SK-N-SH treated with all-trans-retinoic acid at 6 μM for 48 hours (cell line): ENCODE results near the gene CRACR2A.

Experiments used
- ATAC-seq: fragments of 200-7000 bp; cut with Tn5 transposase; 3 replicates; pipeline ENCODE4 v1.9.1; 2020; ENCODE audit warnings: mild to moderate bottlenecking, moderate library complexity
- BACH2 ChIP-seq: fragments of 250-450 bp; sonication (Bioruptor Pico); IDR thresholded peaks from 2 replicates; pipeline ENCODE4 v1.9.0; 2021; ENCODE audit warnings: mild to moderate bottlenecking, borderline replicate concordance
- CREB5 ChIP-seq: fragments of 250-450 bp; sonication (Bioruptor Pico); IDR thresholded peaks from 2 replicates; pipeline ENCODE4 v1.5.1; 2020; ENCODE audit warnings: low read depth, mild to moderate bottlenecking, moderate library complexity
- CSDC2 ChIP-seq: fragments of 250-450 bp; sonication (Bioruptor Pico); IDR thresholded peaks from 2 replicates; pipeline ENCODE4 v1.5.0; 2020; ENCODE audit warnings: mild to moderate bottlenecking, moderate library complexity
- CSRNP3 ChIP-seq: fragments of 250-450 bp; sonication (Bioruptor Pico); IDR thresholded peaks from 2 replicates; pipeline ENCODE4 v1.5.1; 2021; ENCODE audit warnings: mild to moderate bottlenecking, moderate library complexity
- ESRRG ChIP-seq: fragments of 250-450 bp; sonication (Bioruptor Pico); IDR thresholded peaks from 2 replicates; pipeline ENCODE4 v1.6.1; 2021; ENCODE audit warnings: mild to moderate bottlenecking
- GLIS3 ChIP-seq: fragments of 250-450 bp; sonication (Bioruptor Pico); IDR thresholded peaks from 2 replicates; pipeline ENCODE4 v1.5.0; 2020; ENCODE audit warnings: mild to moderate bottlenecking, moderate library complexity
- ISL1 ChIP-seq: fragments of 250-450 bp; sonication (Bioruptor Pico); IDR thresholded peaks from 2 replicates; pipeline ENCODE4 v2.1.2; 2022; ENCODE audit warnings: mild to moderate bottlenecking, moderate library complexity
- PATZ1 ChIP-seq: fragments of 250-450 bp; sonication (Bioruptor Pico); IDR thresholded peaks from 2 replicates; pipeline ENCODE4 v1.8.0; 2020; ENCODE audit warnings: mild to moderate bottlenecking, moderate library complexity, borderline replicate concordance
- POU6F1 ChIP-seq: fragments of 250-450 bp; sonication (Bioruptor Pico); IDR thresholded peaks from 2 replicates; pipeline ENCODE4 v1.8.0; 2021; ENCODE audit warnings: low read depth, mild to moderate bottlenecking, moderate library complexity, borderline replicate concordance
- PPARA ChIP-seq: fragments of 250-450 bp; sonication (Bioruptor Pico); IDR thresholded peaks from 2 replicates; pipeline ENCODE4 v1.5.0; 2020; ENCODE audit warnings: mild to moderate bottlenecking, borderline replicate concordance
- RARB ChIP-seq: fragments of 250-450 bp; sonication (Bioruptor Pico); IDR thresholded peaks from 2 replicates; pipeline ENCODE4 v1.8.0; 2021; ENCODE audit warnings: mild to moderate bottlenecking, moderate library complexity
- SNAI2 ChIP-seq: fragments of 250-450 bp; sonication (Bioruptor Pico); IDR thresholded peaks from 2 replicates; pipeline ENCODE4 v1.5.0; 2020; ENCODE audit warnings: mild to moderate bottlenecking, moderate library complexity
- TCF4 ChIP-seq: fragments of 250-450 bp; sonication (Bioruptor Pico); IDR thresholded peaks from 2 replicates; pipeline ENCODE4 v1.8.0; 2021; ENCODE audit warnings: mild to moderate bottlenecking, moderate library complexity, borderline replicate concordance
- TOX ChIP-seq: fragments of 250-450 bp; sonication (Bioruptor Pico); IDR thresholded peaks from 2 replicates; pipeline ENCODE4 v1.8.0; 2021; ENCODE audit warnings: mild to moderate bottlenecking, moderate library complexity, borderline replicate concordance
- ZC3H10 ChIP-seq: fragments of 250-450 bp; sonication (Bioruptor Pico); IDR thresholded peaks from 2 replicates; pipeline ENCODE4 v1.5.1; 2021; ENCODE audit warnings: mild to moderate bottlenecking, moderate library complexity
- ZFP3 ChIP-seq: fragments of 250-450 bp; sonication (Bioruptor Pico); IDR thresholded peaks from 2 replicates; pipeline ENCODE4 v1.5.0; 2020; ENCODE audit warnings: mild to moderate bottlenecking, moderate library complexity
- ZFP30 ChIP-seq: fragments of 450-650 bp; formaldehyde crosslinking; IDR thresholded peaks from 2 replicates; pipeline ENCODE4 v1.5.0; 2022; ENCODE audit warnings: mild to moderate bottlenecking, moderate library complexity
- ZNF565 ChIP-seq: fragments of 450-650 bp; formaldehyde crosslinking; conservative IDR thresholded peaks from 2 replicates; pipeline ENCODE4 v1.5.0; 2020; ENCODE audit warnings: low read depth, mild to moderate bottlenecking, moderate library complexity
- ZNF70 ChIP-seq: fragments of 450-650 bp; formaldehyde crosslinking; IDR thresholded peaks from 2 replicates; pipeline ENCODE4 v1.5.0; 2020; ENCODE audit warnings: mild to moderate bottlenecking, moderate library complexity
- ZNF8 ChIP-seq: fragments of 450-650 bp; formaldehyde crosslinking; IDR thresholded peaks from 2 replicates; pipeline ENCODE4 v1.5.0; 2020; ENCODE audit warnings: mild to moderate bottlenecking, moderate library complexity

CRACR2A gene

GRCh38 chr12:3713947-3714346, 39.0 kb downstream of the CRACR2A start:
- no peak for ATAC-seq
- TF ChIP-seq GLIS3, result no peak
- TF ChIP-seq ISL1 (CRISPR knock-in tag), result no peak
- no peak for TF ChIP-seq PPARA (CRISPR knock-in tag)
- no peak for TF ChIP-seq ESRRG (CRISPR knock-in tag)
- TF ChIP-seq PATZ1 (CRISPR knock-in tag), result no peak
- no peak for TF ChIP-seq CSRNP3 (CRISPR knock-in tag)
- TF ChIP-seq TCF4, result no peak
- TF ChIP-seq ZNF8 (CRISPR knock-in tag), result no peak
- TF ChIP-seq CREB5, result no peak
- TF ChIP-seq ZFP30 (CRISPR knock-in tag), result no peak
- no peak for TF ChIP-seq ZFP3 (CRISPR knock-in tag)
- TF ChIP-seq ZNF70, result no peak
- TF ChIP-seq POU6F1 (CRISPR knock-in tag), result no peak
- no peak for TF ChIP-seq TOX (CRISPR knock-in tag)
- TF ChIP-seq ZNF565, result no peak

DNA sequence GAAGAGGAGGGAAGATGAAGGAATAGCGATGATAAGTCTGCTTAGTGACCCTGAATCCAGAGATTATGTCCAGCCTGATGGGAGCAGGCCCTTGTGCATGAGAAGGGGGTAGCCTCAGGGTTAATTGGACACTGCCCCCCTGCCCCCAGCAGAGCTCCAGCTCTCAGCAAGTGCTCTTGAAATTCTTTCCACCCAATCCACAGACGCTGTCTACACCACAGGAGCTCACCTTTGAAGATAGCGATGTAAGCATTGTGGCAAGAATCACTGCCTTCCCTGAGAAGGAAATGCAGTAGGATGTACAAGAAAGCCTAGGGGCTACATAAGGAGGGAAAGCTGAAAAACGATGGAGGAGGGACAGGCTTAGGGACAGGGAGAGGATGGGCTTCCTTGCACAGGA, 39.4 kb downstream of the CRACR2A start:
- no peak for ATAC-seq
- TF ChIP-seq ZNF8 (CRISPR knock-in tag), result no peak
- no peak for TF ChIP-seq SNAI2 (CRISPR knock-in tag)
- TF ChIP-seq ZNF70, result no peak
- TF ChIP-seq ZFP3 (CRISPR knock-in tag), result no peak

DNA sequence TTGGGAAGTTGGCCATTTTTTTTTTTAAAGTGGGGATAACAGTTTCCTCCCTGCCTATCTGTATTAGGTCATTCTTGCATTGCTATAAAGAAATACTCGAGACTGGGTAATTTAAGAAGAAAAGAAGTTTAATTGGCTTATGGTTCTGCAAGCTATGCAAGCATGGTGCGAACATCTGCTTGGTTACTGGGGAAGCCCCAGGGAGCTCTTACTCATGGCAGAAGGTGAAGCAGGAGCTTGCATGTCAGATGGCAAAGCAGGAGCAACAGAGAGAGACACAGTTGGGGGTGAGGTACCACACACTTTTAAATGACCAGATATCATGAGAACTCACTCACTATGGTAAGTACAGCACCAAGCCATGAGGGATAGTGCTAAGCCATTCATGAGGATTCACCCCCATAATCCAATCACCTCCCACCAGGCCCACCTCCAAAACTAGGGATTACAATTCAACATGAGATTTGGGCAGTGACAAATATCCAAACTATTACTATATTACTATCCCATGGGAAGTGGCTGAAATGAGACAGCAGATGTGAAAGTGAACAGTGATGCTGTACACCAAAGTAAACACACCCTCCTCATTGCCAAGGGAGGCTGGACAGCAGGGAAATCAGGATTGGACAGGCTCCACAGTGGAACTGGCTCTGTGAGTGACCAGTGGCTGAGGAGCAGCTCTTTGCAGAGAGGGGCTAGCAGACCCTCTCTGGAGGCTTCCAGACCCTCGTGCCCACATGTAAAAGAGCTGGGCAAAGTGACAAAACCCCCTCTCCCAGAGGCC, 40.5 kb downstream of the CRACR2A start:
- ATAC-seq, result no peak
- TF ChIP-seq ZNF8 (CRISPR knock-in tag) (no peak), CSDC2 (no peak), PPARA (CRISPR knock-in tag) (no peak), ESRRG (CRISPR knock-in tag) (no peak), RARB (CRISPR knock-in tag) (no peak), BACH2 (CRISPR knock-in tag) (no peak), POU6F1 (CRISPR knock-in tag) (no peak), ISL1 (CRISPR knock-in tag) (no peak), ZC3H10 (no peak), CREB5 (no peak), ZNF565 (no peak)
